ENCODE data around the gene TIMM17B. TPM values are rescaled to one million over a fixed set of nuclear protein-coding genes. Genes with fewer than 3 reads are reported as not detected.

The TIMM17B gene
- total RNA-seq, 4 donors from 2014 or later = 26.7 to 61.3 (median 43.7) TPM

GRCh38 chrX:48918301-48918642 lies 20.7 kb upstream of the TIMM17B start:
- no peak for TF ChIP-seq POLR2A (IDR thresholded peaks at IDR 0.05)
- no peak for TF ChIP-seq POLR2AphosphoS5 (IDR thresholded peaks at IDR 0.05)
- no peak for TF ChIP-seq CTCF (IDR thresholded peaks at IDR 0.05)
- no peak for TF ChIP-seq EP300 (IDR thresholded peaks at IDR 0.05; ENCODE audit: low read depth)
- in situ Hi-C loops (cut with MboI; ENCODE audit: low pct_ligation_motif_present in 1 of 4, low pct_unique_long_range_greater_than_20kb in 1 of 4, low sequenced_read_pairs in 3 of 4) (loop anchor here in 1 of 4 donors (25.0 kb wide), 1 partner anchor 281 kb away; no protein-coding TSS in a partner anchor), intact Hi-C loops (cut with DNase I; ENCODE audit: low total_unique reads) (no loop called here)
- no peaks in the 10 kb centered on the region for H3K27me3 ChIP-seq
- no peaks in the 10 kb centered on the region for H3K9me3 ChIP-seq
- H3K27ac ChIP-seq = peak overlapping the region; percentile 86 to 95 (median 94)
- WGBS, 2 donors (ENCODE audit: low coverage in 1 of 2) = 0 to 63% methylated on average over 2 to 17 of the region's 23 CpGs
- no peaks in the 10 kb centered on the region for H3K36me3 ChIP-seq
- peak overlapping the region; percentile 49 to 85 (median 71) for H3K4me3 ChIP-seq
- peaks cover 0 to 13% (median 8%) of the 10 kb centered on the region in 4 donors for H3K4me1 ChIP-seq
- DNase-seq = no peak

DNA sequence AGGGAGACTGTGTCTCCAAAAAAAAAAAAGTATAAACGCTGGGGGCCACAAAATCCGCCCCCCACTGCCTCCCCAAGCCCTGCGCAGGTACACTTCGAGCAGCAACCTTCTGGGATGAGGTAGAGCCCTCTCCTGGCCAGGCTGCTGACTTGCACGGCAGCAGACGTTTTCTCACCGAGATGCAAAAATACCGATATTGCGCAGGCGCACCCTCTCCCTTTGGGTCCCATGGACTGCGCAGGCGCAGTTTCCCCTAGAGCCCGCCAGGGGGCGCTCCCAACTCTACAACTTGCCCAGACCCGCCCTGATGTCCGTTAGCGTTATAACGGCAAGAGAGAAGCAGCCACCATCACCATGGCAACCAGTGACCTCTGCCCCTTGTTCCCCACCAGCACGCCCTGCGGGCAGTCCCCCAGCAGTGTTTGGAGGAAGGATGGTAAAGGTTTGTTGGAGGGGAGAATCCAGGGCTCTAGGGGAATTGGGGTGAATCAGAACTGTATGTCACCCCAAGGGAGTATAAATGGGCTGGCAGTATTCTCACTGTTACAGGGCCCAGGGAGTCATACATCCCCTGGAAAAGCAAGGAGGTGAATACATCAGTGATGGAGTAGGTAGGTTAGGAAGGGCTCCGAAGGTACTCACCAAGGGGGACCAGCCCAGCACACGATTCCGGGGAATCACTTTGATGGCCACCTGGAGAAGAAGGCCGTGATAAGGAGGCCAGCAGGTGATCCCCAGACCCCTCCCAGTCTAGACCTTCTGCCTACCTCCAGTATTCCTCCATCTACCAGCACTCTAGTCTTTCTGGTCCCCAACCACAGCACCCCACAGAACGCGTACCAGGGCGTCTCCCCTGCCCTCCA lies 19.8 kb upstream of the TIMM17B start:
- H3K27me3 ChIP-seq = no peaks in the 10 kb centered on the region
- H3K27ac ChIP-seq = peak overlapping the region; percentile 86 to 95 (median 94)
- TF ChIP-seq CTCF (IDR thresholded peaks at IDR 0.05) = peak; percentile 90 to 98 (median 94)
- TF ChIP-seq POLR2A (IDR thresholded peaks at IDR 0.05) = no peak
- peak overlapping the region in 3 of 4 donors; percentile 49 to 85 (median 68) for H3K4me3 ChIP-seq
- WGBS, 2 donors (ENCODE audit: low coverage in 1 of 2) = 41% methylated on average over 27 of the region's 27 CpGs; no CpG with 5 or more reads in 1 of the 2 donors
- DNase-seq = peak; percentile 92
- H3K9me3 ChIP-seq = no peaks in the 10 kb centered on the region
- H3K36me3 ChIP-seq = no peaks in the 10 kb centered on the region
- in situ Hi-C loops (cut with MboI; ENCODE audit: low pct_ligation_motif_present in 1 of 4, low pct_unique_long_range_greater_than_20kb in 1 of 4, low sequenced_read_pairs in 3 of 4) = loop anchor here in 1 of 4 donors (25.0 kb wide), 1 partner anchor 280 kb away; no protein-coding TSS in a partner anchor
- peaks cover 0 to 18% (median 8%) of the 10 kb centered on the region in 4 donors for H3K4me1 ChIP-seq
- intact Hi-C loops (cut with DNase I; ENCODE audit: low total_unique reads) = no loop called here

- WGBS, 2 donors (ENCODE audit: low coverage in 1 of 2) = 88% methylated on average over 10 of the region's 13 CpGs; no CpG with 5 or more reads in 1 of the 2 donors
- intact Hi-C loops (cut with DNase I; ENCODE audit: low total_unique reads) = no loop called here
Observed at GRCh38 chrX:48914593-48915493, 17.3 kb upstream of the TIMM17B start.

More at GRCh38 chrX:48914593-48915493, 17.3 kb upstream of the TIMM17B start:
- TF ChIP-seq CTCF (IDR thresholded peaks at IDR 0.05) = no peak
- TF ChIP-seq POLR2A (IDR thresholded peaks at IDR 0.05) = no peak
- no peak overlapping the region for H3K27ac ChIP-seq
- in situ Hi-C loops (cut with MboI; ENCODE audit: low pct_ligation_motif_present in 1 of 4, low pct_unique_long_range_greater_than_20kb in 1 of 4, low sequenced_read_pairs in 3 of 4) = loop anchor here in 1 of 4 donors (25.0 kb wide), 1 partner anchor 278 kb away; no protein-coding TSS in a partner anchor
- no peak for DNase-seq
- H3K4me3 ChIP-seq = no peak overlapping the region
- peaks cover 0 to 28% (median 14%) of the 10 kb centered on the region in 4 donors for H3K4me1 ChIP-seq
- no peaks in the 10 kb centered on the region for H3K9me3 ChIP-seq
- H3K36me3 ChIP-seq = no peaks in the 10 kb centered on the region
- H3K27me3 ChIP-seq = no peaks in the 10 kb centered on the region

All from transverse colon (tissue), 4 donors.